HepG2 (cell line): ENCODE results near the gene AVPR1A.

Source experiments
- ERF ChIP-seq: IDR thresholded peaks from 2 replicates; pipeline ENCODE4 v1.6.1; 2018; ENCODE audit warnings: missing biosample characterization, missing genetic modification reagents
- FOXK2 ChIP-seq: fragments of 450-650 bp; IDR thresholded peaks from 2 replicates; pipeline ENCODE4 v1.6.1; 2016
- FOXM1 ChIP-seq: sonication (generic); formaldehyde crosslinking; IDR thresholded peaks from 2 replicates; pipeline ENCODE4 v1.5.0; 2020; ENCODE audit warnings: missing genetic modification reagents
- GATAD2A ChIP-seq: IDR thresholded peaks from 2 replicates; pipeline ENCODE4 v1.6.1; 2016
- TCF12 ChIP-seq, 2 experiments: fragments of 450-650 bp in 1 of 2; sonication (generic) in 1 of 2; formaldehyde crosslinking in 1 of 2; IDR thresholded peaks; 2 replicates each; pipeline versions ENCODE4 v1.6.1 to v1.8.0; 2017 to 2022; ENCODE audit warnings: antibody characterized with exemption in 1 of 2, mild to moderate bottlenecking in 1 of 2, missing genetic modification reagents in 1 of 2, moderate library complexity in 1 of 2
- ZBTB43 ChIP-seq: sonication (generic); formaldehyde crosslinking; conservative IDR thresholded peaks from 2 replicates; pipeline ENCODE4 v1.4.0; 2020; ENCODE audit warnings: missing genetic modification reagents

- TF ChIP-seq ZBTB43 (CRISPR knock-in tag) = no peak
- no peak for TF ChIP-seq GATAD2A
- no peak for TF ChIP-seq FOXK2
- TF ChIP-seq FOXM1 (CRISPR knock-in tag) = no peak
- no peak for TF ChIP-seq ERF
- no peak for TF ChIP-seq TCF12 (IDR thresholded peaks at IDR 0.05)
- TF ChIP-seq TCF12 (CRISPR knock-in tag; IDR thresholded peaks at IDR 0.05) = no peak
Observed at GRCh38 chr12:63093711-63094110, 57.3 kb downstream of the AVPR1A start.
